ENCODE results near the gene CA9. TPM values are rescaled to one million over a fixed set of nuclear protein-coding genes. Genes with fewer than 3 reads are reported as not detected.

Gene CA9
- total RNA-seq, 1 experiment from 2014 or later, result 8.5 TPM

GRCh38 chr9:35687306-35687705 lies 13.6 kb downstream of the CA9 start:
- Histone ChIP-seq H3K4me2 (ENCODE audit: low read length) (0 out of 2 replicates have a peak overlapping the region, but pooled peaks have one; percentile 90), H3K9ac (ENCODE audit: low read length) (no peak overlapping the region), H3K4me1 (ENCODE audit: control insufficient read depth in 1 of 2, insufficient read depth in 2 of 2, low read length in 2 of 2) (peaks cover 18 to 30% of the 10 kb centered on the region in 2 experiments), H3K36me3 (ENCODE audit: control insufficient read depth in 1 of 2, insufficient read depth in 2 of 2, low read length in 2 of 2) (peaks cover 45 to 56% of the 10 kb centered on the region in 2 experiments; a peak in 3 of 4 replicates), H3K9me2 (ENCODE audit: insufficient read depth) (no peaks in the 10 kb centered on the region), H2AFZ (ENCODE audit: low read depth, low read length, poor library complexity, severe bottlenecking) (no peak overlapping the region), H3K79me2 (ENCODE audit: insufficient read depth, low read length) (peaks cover 45% of the 10 kb centered on the region), H3K27ac (ENCODE audit: low read depth, low read length) (no peak overlapping the region), H3K27me3 (ENCODE audit: insufficient read depth, low read length) (no peaks in the 10 kb centered on the region), H4K20me1 (ENCODE audit: insufficient read depth) (no peaks in the 10 kb centered on the region), H3K9me3 (ENCODE audit: control insufficient read depth in 1 of 2, insufficient read depth in 1 of 2, low read depth in 1 of 2, low read length in 2 of 2) (no peaks in the 10 kb centered on the region), H3K4me3 (replicated peaks in 1 of 2; ENCODE audit: low read depth in 1 of 2, low read length in 2 of 2) (no peak overlapping the region)
- no peak for ATAC-seq
- no peak for TF ChIP-seq FOSL1 (IDR thresholded peaks at IDR 0.05; ENCODE audit: low read depth)
- no peak for TF ChIP-seq ZBTB33 (IDR thresholded peaks at IDR 0.05; ENCODE audit: extremely low read depth, insufficient replicate concordance, low read length)
- TF ChIP-seq ELF1 (IDR thresholded peaks at IDR 0.05; ENCODE audit: borderline replicate concordance, low read depth), result no peak
- no peak for TF ChIP-seq ZNF274 (IDR thresholded peaks at IDR 0.05; ENCODE audit: low read depth, low read length)
- TF ChIP-seq, protein P1, sequence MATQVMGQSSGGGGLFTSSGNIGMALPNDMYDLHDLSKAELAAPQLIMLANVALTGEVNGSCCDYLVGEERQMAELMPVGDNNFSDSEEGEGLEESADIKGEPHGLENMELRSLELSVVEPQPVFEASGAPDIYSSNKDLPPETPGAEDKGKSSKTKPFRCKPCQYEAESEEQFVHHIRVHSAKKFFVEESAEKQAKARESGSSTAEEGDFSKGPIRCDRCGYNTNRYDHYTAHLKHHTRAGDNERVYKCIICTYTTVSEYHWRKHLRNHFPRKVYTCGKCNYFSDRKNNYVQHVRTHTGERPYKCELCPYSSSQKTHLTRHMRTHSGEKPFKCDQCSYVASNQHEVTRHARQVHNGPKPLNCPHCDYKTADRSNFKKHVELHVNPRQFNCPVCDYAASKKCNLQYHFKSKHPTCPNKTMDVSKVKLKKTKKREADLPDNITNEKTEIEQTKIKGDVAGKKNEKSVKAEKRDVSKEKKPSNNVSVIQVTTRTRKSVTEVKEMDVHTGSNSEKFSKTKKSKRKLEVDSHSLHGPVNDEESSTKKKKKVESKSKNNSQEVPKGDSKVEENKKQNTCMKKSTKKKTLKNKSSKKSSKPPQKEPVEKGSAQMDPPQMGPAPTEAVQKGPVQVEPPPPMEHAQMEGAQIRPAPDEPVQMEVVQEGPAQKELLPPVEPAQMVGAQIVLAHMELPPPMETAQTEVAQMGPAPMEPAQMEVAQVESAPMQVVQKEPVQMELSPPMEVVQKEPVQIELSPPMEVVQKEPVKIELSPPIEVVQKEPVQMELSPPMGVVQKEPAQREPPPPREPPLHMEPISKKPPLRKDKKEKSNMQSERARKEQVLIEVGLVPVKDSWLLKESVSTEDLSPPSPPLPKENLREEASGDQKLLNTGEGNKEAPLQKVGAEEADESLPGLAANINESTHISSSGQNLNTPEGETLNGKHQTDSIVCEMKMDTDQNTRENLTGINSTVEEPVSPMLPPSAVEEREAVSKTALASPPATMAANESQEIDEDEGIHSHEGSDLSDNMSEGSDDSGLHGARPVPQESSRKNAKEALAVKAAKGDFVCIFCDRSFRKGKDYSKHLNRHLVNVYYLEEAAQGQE (IDR thresholded peaks at IDR 0.05; ENCODE audit: low read depth), result no peak
- TF ChIP-seq CBX3 (IDR thresholded peaks at IDR 0.05; ENCODE audit: low read depth), result no peak
- TF ChIP-seq EGR1 (IDR thresholded peaks at IDR 0.05; ENCODE audit: low read depth), result no peak
- no peak for TF ChIP-seq MAX (IDR thresholded peaks at IDR 0.05)
- no peak for TF ChIP-seq ZFX (IDR thresholded peaks at IDR 0.05)
- TF ChIP-seq JUND (IDR thresholded peaks at IDR 0.05), result no peak
- no peak for TF ChIP-seq EZH2phosphoT487 (IDR thresholded peaks at IDR 0.05; ENCODE audit: borderline replicate concordance)
- TF ChIP-seq EZH2 (IDR thresholded peaks at IDR 0.05), result no peak
- no peak for TF ChIP-seq TCF7L2 (IDR thresholded peaks at IDR 0.05; ENCODE audit: borderline replicate concordance, extremely low read depth, insufficient read depth, insufficient read length)
- no peak for TF ChIP-seq SP1 (IDR thresholded peaks at IDR 0.05; ENCODE audit: low read depth)
- no peak for TF ChIP-seq RAD21 (IDR thresholded peaks at IDR 0.05; ENCODE audit: low read depth)
- no peak for TF ChIP-seq CEBPB (IDR thresholded peaks at IDR 0.05; ENCODE audit: low read depth)
- TF ChIP-seq SRF (IDR thresholded peaks at IDR 0.05; ENCODE audit: low read depth), result no peak
- no peak for TF ChIP-seq ATF3 (IDR thresholded peaks at IDR 0.05)
- intact Hi-C loops (cut with micrococcal nuclease), result no loop called here
- RAD21 ChIA-PET (ENCODE audit: low non-redundant PET in 1 of 2, low total read pairs in 2 of 2, uncharacterized antibody in 2 of 2, unreplicated experiment in 2 of 2), result no interaction called here
- CTCF ChIA-PET, result interaction anchor here (2.3 kb wide), 1 partner anchor 9 kb away, joined by 15 read pairs; no protein-coding TSS in a partner anchor
- POLR2A ChIA-PET, result interaction anchor here (0.5 to 4.2 kb wide), 2 partner anchors 7 to 99 kb away, joined by 3 to 15 read pairs; no protein-coding TSS in a partner anchor
- no peak for DNase-seq (ENCODE audit: low read depth, low spot score)
- BruUV-seq (replicated peaks), result no TSS peak

Measured in HCT116 (cell line).